Kidney epithelial cell (primary cell): ENCODE results near the gene VASN. TPM values are rescaled to one million over a fixed set of nuclear protein-coding genes. Genes with fewer than 3 reads are reported as not detected.

Experiments
- DNase-seq: peaks from one replicate; pipeline ENCODE4 v3.0.0-alpha.2; 2010; ENCODE audit warnings: low read depth
- H3K27me3 ChIP-seq: 2 replicates; pipeline ENCODE4 v1.6.0; 2011; ENCODE audit warnings: low read length; ENCODE audit not compliant: control insufficient read depth, insufficient read depth
- H3K36me3 ChIP-seq: 2 replicates; pipeline ENCODE4 v1.5.1; 2011; ENCODE audit warnings: low read length; ENCODE audit not compliant: control insufficient read depth, insufficient read depth
- H3K4me3 ChIP-seq: 2 replicates; pipeline ENCODE4 v1.5.1; 2011; ENCODE audit warnings: low read depth, mild to moderate bottlenecking, control low read depth, low read length
- CTCF ChIP-seq: IDR thresholded peaks from 2 replicates; pipeline ENCODE4 v1.5.1; 2011; ENCODE audit warnings: mild to moderate bottlenecking, moderate library complexity, low read length, control low read depth, inconsistent platforms; ENCODE audit not compliant: insufficient read depth, poor library complexity, severe bottlenecking
- total RNA-seq: library from RNA; depleted of rRNA; stranded (reverse); fragments of >200 nt; gene quantifications from 2 replicates; pipeline ENCODE4 v1.2.3, GENCODE V29; 2015

Gene VASN
- total RNA-seq, 1 donor from 2014 or later, result 60.4 TPM

GRCh38 chr16:4337540-4338088 is 34.0 kb upstream of the VASN start:
- no peak for TF ChIP-seq CTCF
- DNase-seq, result no peak
- H3K27me3 ChIP-seq, result no peaks in the 10 kb centered on the region
- H3K36me3 ChIP-seq, result peaks cover 6% of the 10 kb centered on the region
- H3K4me3 ChIP-seq, result no peak overlapping the region

GRCh38 chr16:4338125-4338582 is 33.5 kb upstream of the VASN start:
- Histone ChIP-seq H3K4me3 (no peak overlapping the region), H3K36me3 (peaks cover 6% of the 10 kb centered on the region), H3K27me3 (no peaks in the 10 kb centered on the region)
- TF ChIP-seq CTCF, result no peak
- DNase-seq, result no peak

GRCh38 chr16:4338712-4339299 is 32.8 kb upstream of the VASN start:
- Histone ChIP-seq H3K27me3 (no peaks in the 10 kb centered on the region), H3K4me3 (no peak overlapping the region), H3K36me3 (peaks cover 6% of the 10 kb centered on the region)
- DNase-seq, result no peak
- TF ChIP-seq CTCF, result no peak

GRCh38 chr16:4339455-4339854 is 32.2 kb upstream of the VASN start:
- TF ChIP-seq CTCF, result no peak
- H3K27me3 ChIP-seq, result no peaks in the 10 kb centered on the region
- no peak overlapping the region for H3K4me3 ChIP-seq
- H3K36me3 ChIP-seq, result peaks cover 6% of the 10 kb centered on the region
- DNase-seq, result no peak

- Histone ChIP-seq H3K27me3 (no peaks in the 10 kb centered on the region), H3K36me3 (peaks cover 4% of the 10 kb centered on the region), H3K4me3 (no peak overlapping the region)
- DNase-seq, result no peak
- TF ChIP-seq CTCF, result peak; percentile 9
Measured at GRCh38 chr16:4339909-4340308, 31.7 kb upstream of the VASN start.

- no peak overlapping the region for H3K4me3 ChIP-seq
- no peak for DNase-seq
- no peak for TF ChIP-seq CTCF
- no peaks in the 10 kb centered on the region for H3K27me3 ChIP-seq
- H3K36me3 ChIP-seq, result peaks cover 3% of the 10 kb centered on the region
Measured at GRCh38 chr16:4340443-4340842, 31.2 kb upstream of the VASN start.
